Medulla oblongata (tissue), 1 donor: ENCODE measurements around the gene KRTAP12-1.
"Not testable (repeated sequence)": the region's sequence is repeated elsewhere in the genome, so short reads cannot be mapped to it uniquely, and the experiment has no call there.

Experiments
- DNase-seq: peaks from one replicate; pipeline ENCODE4 v3.0.0-alpha.2; 2015; ENCODE audit errors: extremely low spot score

KRTAP12-1 gene

DNA sequence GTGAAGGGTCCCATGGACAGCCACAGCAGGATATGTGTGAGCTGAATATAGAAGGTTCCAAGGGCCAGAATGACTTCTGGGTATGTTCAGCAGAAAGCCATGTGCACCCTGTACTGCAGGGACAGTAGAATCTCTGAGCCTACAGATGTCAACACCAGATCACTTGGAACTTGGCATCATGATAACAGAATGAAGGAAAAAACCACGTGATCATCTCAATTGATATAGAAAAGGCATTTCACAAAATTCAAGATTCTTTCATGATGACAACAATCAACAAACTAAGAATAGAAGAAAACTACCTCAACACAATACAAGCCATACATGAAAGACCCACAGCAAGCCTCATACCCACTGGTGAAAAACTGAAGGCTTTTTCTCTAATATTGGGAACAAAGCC is 14.4 kb downstream of the KRTAP12-1 start:
- DNase-seq: no peak

GRCh38 chr21:44666401-44667320 is 15.3 kb downstream of the KRTAP12-1 start, which contains the start of gene KRTAP12-2:
Gene KRTAP12-2 (minus strand): TSS chr21:44666927. CDS start chr21:44666886, 41 bp downstream.
- DNase-seq: no peak

- DNase-seq: no peak
Observed at GRCh38 chr21:44664691-44665090, 17.3 kb downstream of the KRTAP12-1 start.

- DNase-seq: not testable (repeated sequence)
Observed at GRCh38 chr21:44661567-44661966, 20.4 kb downstream of the KRTAP12-1 start.

DNA sequence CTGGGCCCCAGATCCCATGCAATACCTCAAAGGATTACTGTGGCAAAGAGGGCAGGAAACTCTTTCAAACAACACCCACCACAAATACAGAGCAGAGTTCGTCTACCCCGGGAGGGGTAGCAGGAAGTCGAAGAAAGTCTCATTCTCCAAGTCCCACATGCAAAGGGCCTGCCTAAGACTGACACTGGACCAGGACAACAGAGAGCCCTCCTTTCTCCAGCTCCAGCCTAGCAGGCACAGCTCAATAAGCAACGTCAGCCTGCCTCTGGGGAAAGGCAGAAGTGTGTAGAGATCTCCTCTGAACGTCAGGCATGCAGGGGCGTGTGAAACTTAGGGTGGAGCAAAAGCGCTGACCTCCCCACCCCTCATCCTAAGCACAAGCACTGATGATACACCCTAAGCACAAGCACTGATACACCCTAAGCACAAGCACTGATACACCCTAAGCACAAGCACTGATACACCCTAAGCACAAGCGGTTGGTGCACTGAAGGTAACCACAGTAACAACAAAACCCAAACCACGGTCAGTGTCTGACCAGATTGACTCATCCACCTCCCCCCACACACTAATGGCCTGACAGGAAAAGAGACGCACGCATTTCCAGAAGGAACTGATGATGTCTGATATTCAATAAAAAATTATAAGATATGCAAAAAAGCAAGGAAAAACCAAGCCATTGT is 22.9 kb downstream of the KRTAP12-1 start:
- DNase-seq: no peak

DNA sequence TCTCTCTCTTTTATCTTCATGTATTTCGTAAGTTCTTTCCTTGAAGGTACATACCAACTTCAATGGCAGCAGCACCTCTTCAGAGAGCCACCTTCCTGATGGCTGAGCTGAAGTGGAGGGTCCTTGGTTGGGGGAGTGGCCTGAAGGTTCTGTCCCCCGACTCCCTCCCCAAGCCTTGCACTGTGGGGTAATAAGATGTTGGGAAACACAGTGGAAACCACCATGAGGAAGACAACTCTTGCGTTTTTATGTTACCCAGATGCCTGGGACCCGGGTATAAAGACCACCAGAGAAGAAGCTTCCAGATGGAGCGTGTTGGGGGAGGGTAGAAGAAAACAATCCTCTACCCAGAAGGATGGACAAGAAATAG is 23.4 kb downstream of the KRTAP12-1 start:
- DNase-seq: no peak

DNA sequence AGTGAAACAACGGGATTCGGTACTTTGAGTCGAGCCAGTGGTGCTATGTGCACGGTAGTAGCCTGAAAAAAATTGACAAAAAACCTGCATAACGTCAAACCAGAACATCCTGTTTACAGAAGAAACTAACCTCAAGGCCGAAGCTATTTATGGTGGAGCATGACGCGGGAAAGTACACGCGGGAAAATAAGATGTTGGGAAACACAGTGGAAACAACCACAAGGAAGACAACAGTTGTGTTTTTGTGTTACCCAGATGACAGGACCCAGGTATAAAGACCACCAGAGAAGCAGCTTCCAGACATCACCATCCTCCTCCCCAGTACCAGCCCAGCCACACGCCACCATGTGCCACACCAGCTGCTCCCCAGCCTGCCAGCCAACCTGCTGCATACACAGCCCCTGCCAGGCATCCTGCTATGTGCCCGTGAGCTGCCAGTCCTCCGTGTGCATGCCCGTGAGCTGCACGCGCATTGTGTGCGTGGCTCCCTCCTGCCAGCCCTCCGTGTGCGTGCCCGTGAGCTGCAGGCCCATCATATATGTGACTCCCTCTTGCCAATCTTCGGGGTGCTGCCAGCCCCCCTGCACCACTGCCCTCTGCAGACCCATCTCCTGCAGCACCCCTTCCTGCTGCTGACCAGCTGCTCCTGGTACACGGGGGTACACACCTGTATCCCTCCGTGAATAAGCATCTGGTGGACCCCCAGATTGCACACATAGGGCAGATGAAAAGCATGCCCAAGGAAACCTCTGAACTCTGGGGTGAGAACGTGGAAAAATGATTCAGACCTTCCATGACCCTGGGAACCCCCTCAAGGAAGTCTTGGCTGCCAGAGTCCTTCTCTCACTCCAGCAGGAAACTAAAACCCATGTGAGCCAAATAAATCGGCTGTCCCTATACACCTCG is 24.1 kb downstream of the KRTAP12-1 start, which contains the start of gene KRTAP12-3:
KRTAP12-3 (plus strand) TSS at position 298 of the 906 bp plus-strand sequence; CDS start at position 346, 48 bp downstream.
- no peak for DNase-seq

DNA sequence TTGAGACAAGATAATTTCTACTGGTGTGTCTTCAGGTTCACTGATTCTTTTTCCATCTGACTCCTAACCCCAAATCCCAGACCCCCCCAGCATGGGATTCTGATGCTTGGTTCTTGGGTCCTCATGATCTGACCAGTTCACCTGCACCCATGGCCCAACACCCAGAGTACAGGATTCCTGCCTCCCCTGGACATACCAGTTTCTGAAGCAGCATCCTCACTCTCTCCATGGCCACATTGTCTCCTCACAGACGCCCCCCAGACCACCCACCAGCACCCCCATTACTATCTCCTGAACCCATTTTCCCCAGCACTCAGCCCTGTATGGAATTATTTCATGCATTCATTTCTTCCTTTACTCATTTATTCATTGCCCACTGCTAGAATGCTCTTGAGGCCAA is 25.1 kb downstream of the KRTAP12-1 start:
- no peak for DNase-seq

- no peak for DNase-seq
Observed at GRCh38 chr21:44654576-44655175, 27.3 kb downstream of the KRTAP12-1 start, which contains the start of gene KRTAP12-4. Gene KRTAP12-4 (minus strand): TSS chr21:44654659. CDS start chr21:44654614, 45 bp downstream.

GRCh38 chr21:44653656-44654575 is 28.0 kb downstream of the KRTAP12-1 start:
- no peak for DNase-seq

- no peak for DNase-seq
Observed at GRCh38 chr21:44653123-44653522, 28.8 kb downstream of the KRTAP12-1 start.

GRCh38 chr21:44650973-44651675 is 30.8 kb downstream of the KRTAP12-1 start:
- DNase-seq: no peak

GRCh38 chr21:44650265-44650972 is 31.5 kb downstream of the KRTAP12-1 start:
- DNase-seq: no peak

DNA sequence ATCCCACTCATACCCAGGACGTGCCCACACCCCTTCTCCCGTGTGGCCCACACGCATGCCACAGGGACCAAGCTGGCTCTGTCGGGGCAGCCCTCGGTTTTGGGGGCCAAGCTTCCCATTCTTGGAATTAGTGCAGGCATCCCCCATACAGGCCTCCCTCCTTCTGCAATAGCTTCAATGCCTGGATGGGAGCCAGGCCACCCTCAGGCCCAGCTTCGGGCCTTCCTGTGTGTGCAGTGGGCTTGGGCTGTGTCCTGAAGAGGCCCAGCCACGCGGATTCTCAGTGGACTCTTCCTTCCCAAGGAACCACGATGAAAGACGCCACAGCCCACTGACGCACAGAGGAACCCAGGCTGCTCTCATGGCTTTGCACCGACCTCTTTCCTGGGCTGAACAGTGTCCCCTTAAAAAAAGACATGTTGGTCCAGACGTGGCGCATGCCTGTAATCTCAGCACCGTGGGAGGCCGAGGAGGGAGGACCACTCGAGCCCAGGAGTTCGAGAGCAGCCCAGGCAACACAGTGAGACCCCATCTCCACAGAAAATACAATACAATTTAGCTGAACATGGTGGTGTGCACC is 32.4 kb downstream of the KRTAP12-1 start:
- DNase-seq: no peak

- DNase-seq: no peak
Observed at GRCh38 chr21:44648557-44649311, 33.2 kb downstream of the KRTAP12-1 start.

- DNase-seq: no peak
Observed at GRCh38 chr21:44647222-44647552, 34.8 kb downstream of the KRTAP12-1 start.

- not testable (repeated sequence) for DNase-seq
Observed at GRCh38 chr21:44646366-44647221, 35.4 kb downstream of the KRTAP12-1 start, which contains the start of gene KRTAP10-11. Gene KRTAP10-11 (plus strand): TSS chr21:44646414. CDS start chr21:44646459, 45 bp downstream.
